Neural cell (in vitro differentiated cells): ENCODE results near the gene SNTG2. TPM values are rescaled to one million over a fixed set of nuclear protein-coding genes. Genes with fewer than 3 reads are reported as not detected.

Source experiments
- H2AFZ ChIP-seq: fragments of 200-600, 300-800 bp; sonication (generic), shearing (Covaris generic); 2 replicates; pipeline ENCODE4 v1.6.0; 2014; ENCODE audit warnings: low read depth, mild to moderate bottlenecking, antibody characterized with exemption, low read length, moderate library complexity
- H3F3A ChIP-seq: fragments of 200-600 bp; shearing (Covaris generic); 2 replicates; pipeline ENCODE4 v1.6.1; 2016; ENCODE audit warnings: mild to moderate bottlenecking, moderate library complexity, mixed read lengths, antibody characterized with exemption, low read length; ENCODE audit not compliant: insufficient read depth, poor library complexity, severe bottlenecking
- H3K27ac ChIP-seq: fragments of 200-600, 300-800 bp; sonication (generic), shearing (Covaris generic); 2 replicates; pipeline ENCODE4 v1.5.1; 2014; ENCODE audit warnings: mild to moderate bottlenecking, low read length, moderate library complexity
- H3K27me3 ChIP-seq: fragments of 300-800, 200-600 bp; sonication (generic), shearing (Covaris generic); 2 replicates; pipeline ENCODE4 v1.6.0; 2014; ENCODE audit warnings: mild to moderate bottlenecking, low read depth, low read length, moderate library complexity; ENCODE audit not compliant: insufficient read depth
- H3K36me3 ChIP-seq: fragments of 300-800, 200-600 bp; sonication (generic), shearing (Covaris generic); 2 replicates; pipeline ENCODE4 v1.5.1; 2014; ENCODE audit warnings: mild to moderate bottlenecking, antibody characterized with exemption, low read length, moderate library complexity; ENCODE audit not compliant: insufficient read depth
- H3K4me2 ChIP-seq: fragments of 300-800, 200-600 bp; sonication (generic), shearing (Covaris generic); 2 replicates; pipeline ENCODE4 v1.6.0; 2014; ENCODE audit warnings: mild to moderate bottlenecking, low read length
- H3K4me3 ChIP-seq: fragments of 300-800, 200-600 bp; sonication (generic), shearing (Covaris generic); 2 replicates; pipeline ENCODE4 v1.5.1; 2014; ENCODE audit warnings: mild to moderate bottlenecking, low read length, moderate library complexity
- H3K79me2 ChIP-seq: fragments of 200-600 bp; shearing (Covaris generic); replicated peaks from 2 replicates; pipeline ENCODE4 v1.6.0; 2014; ENCODE audit warnings: mild to moderate bottlenecking, low read length, moderate library complexity; ENCODE audit not compliant: insufficient read depth
- H3K9ac ChIP-seq: fragments of 300-800, 200-600 bp; sonication (generic), shearing (Covaris generic); 2 replicates; pipeline ENCODE4 v1.6.1; 2016; ENCODE audit warnings: mild to moderate bottlenecking, low read length, mixed read lengths
- H3K9me2 ChIP-seq: fragments of 200-600 bp; shearing (Covaris generic); 2 replicates; pipeline ENCODE4 v1.6.1; 2016; ENCODE audit warnings: mild to moderate bottlenecking, low read length, mixed read lengths; ENCODE audit not compliant: insufficient read depth
- H3K9me3 ChIP-seq: fragments of 200-600, 300-800 bp; sonication (generic), shearing (Covaris generic); 2 replicates; pipeline ENCODE4 v1.6.1; 2016; ENCODE audit warnings: mild to moderate bottlenecking, mixed run types, low read length, moderate library complexity, mixed read lengths
- H4K20me1 ChIP-seq: fragments of 200-600 bp; shearing (Covaris generic); 2 replicates; pipeline ENCODE4 v1.6.1; 2016; ENCODE audit warnings: mild to moderate bottlenecking, mixed run types; ENCODE audit not compliant: insufficient read depth
- CTCF ChIP-seq: fragments of 450-650 bp; IDR thresholded peaks from 2 replicates; pipeline ENCODE4 v1.5.1; 2014; ENCODE audit warnings: antibody characterized with exemption, mild to moderate bottlenecking, moderate library complexity; ENCODE audit not compliant: poor library complexity, severe bottlenecking
- EP300 ChIP-seq: fragments of 450-650 bp; conservative IDR thresholded peaks from 2 replicates; pipeline ENCODE4 v1.6.1; 2014; ENCODE audit warnings: antibody characterized with exemption, mild to moderate bottlenecking, moderate library complexity; ENCODE audit not compliant: poor library complexity, severe bottlenecking
- EZH2 ChIP-seq: fragments of 200-600, 300-800 bp; shearing (Covaris generic), sonication (generic); IDR thresholded peaks from 2 replicates; pipeline ENCODE4 v1.6.1; 2014; ENCODE audit warnings: antibody characterized with exemption, low read length, borderline replicate concordance, mild to moderate bottlenecking; ENCODE audit not compliant: insufficient read depth, poor library complexity, severe bottlenecking
- MXI1 ChIP-seq: fragments of 450-650 bp; conservative IDR thresholded peaks from 2 replicates; pipeline ENCODE4 v1.6.1; 2014; ENCODE audit warnings: antibody characterized with exemption, mild to moderate bottlenecking; ENCODE audit not compliant: poor library complexity, severe bottlenecking
- POLR2AphosphoS5 ChIP-seq: IDR thresholded peaks from 2 replicates; pipeline ENCODE4 v1.6.1; 2012
- RAD21 ChIP-seq: fragments of 450-650 bp; conservative IDR thresholded peaks from 2 replicates; pipeline ENCODE4 v1.6.1; 2014; ENCODE audit warnings: antibody characterized with exemption, mild to moderate bottlenecking, moderate library complexity
- REST ChIP-seq: IDR thresholded peaks from 2 replicates; pipeline ENCODE4 v1.6.1; 2012; ENCODE audit warnings: borderline replicate concordance
- SMC3 ChIP-seq: fragments of 450-650 bp; conservative IDR thresholded peaks from 2 replicates; pipeline ENCODE4 v1.6.1; 2014; ENCODE audit warnings: antibody characterized with exemption, mild to moderate bottlenecking, moderate library complexity; ENCODE audit not compliant: poor library complexity
- TAF1 ChIP-seq: IDR thresholded peaks from 2 replicates; pipeline ENCODE4 v1.6.1; 2012; ENCODE audit warnings: low read depth
- polyA plus RNA-seq: library from polyadenylated mRNA; depleted of rRNA; stranded (reverse); fragments of >200 nt; gene quantifications from 2 replicates; pipeline ENCODE4 v1.2.3, GENCODE V29; 2014

Gene SNTG2
- polyA plus RNA-seq, 1 donor from 2014 or later = not detected

GRCh38 chr2:1256632-1257324 lies 306.1 kb downstream of the SNTG2 start:
- no peak overlapping the region for H3K4me3 ChIP-seq
- H2AFZ ChIP-seq = no peak overlapping the region
- H3K9ac ChIP-seq = no peak overlapping the region
- H3F3A ChIP-seq = no peaks in the 10 kb centered on the region
- no peaks in the 10 kb centered on the region for H3K27me3 ChIP-seq
- H3K79me2 ChIP-seq = no peaks in the 10 kb centered on the region
- TF ChIP-seq TAF1 (no peak), EZH2 (no peak), MXI1 (no peak), CTCF (no peak), REST (no peak), POLR2AphosphoS5 (no peak), SMC3 (no peak), EP300 (no peak), RAD21 (no peak)
- H3K9me3 ChIP-seq = no peaks in the 10 kb centered on the region
- H3K36me3 ChIP-seq = no peaks in the 10 kb centered on the region
- H3K9me2 ChIP-seq = no peaks in the 10 kb centered on the region
- H4K20me1 ChIP-seq = no peaks in the 10 kb centered on the region
- H3K4me2 ChIP-seq = no peak overlapping the region
- H3K27ac ChIP-seq = no peak overlapping the region

GRCh38 chr2:1257334-1257733 lies 306.7 kb downstream of the SNTG2 start:
- TF ChIP-seq POLR2AphosphoS5 = no peak
- no peak for TF ChIP-seq TAF1
- no peak for TF ChIP-seq SMC3
- TF ChIP-seq EP300 = no peak
- no peak for TF ChIP-seq REST
- no peak for TF ChIP-seq RAD21
- TF ChIP-seq EZH2 = no peak
- TF ChIP-seq CTCF = no peak
- no peak for TF ChIP-seq MXI1
- H3K4me3 ChIP-seq = no peak overlapping the region
- H3K36me3 ChIP-seq = no peaks in the 10 kb centered on the region
- H2AFZ ChIP-seq = no peak overlapping the region
- no peak overlapping the region for H3K27ac ChIP-seq
- no peaks in the 10 kb centered on the region for H4K20me1 ChIP-seq
- no peaks in the 10 kb centered on the region for H3K79me2 ChIP-seq
- H3K9ac ChIP-seq = no peak overlapping the region
- no peaks in the 10 kb centered on the region for H3F3A ChIP-seq
- H3K9me2 ChIP-seq = no peaks in the 10 kb centered on the region
- H3K4me2 ChIP-seq = no peak overlapping the region
- H3K27me3 ChIP-seq = no peaks in the 10 kb centered on the region
- H3K9me3 ChIP-seq = no peaks in the 10 kb centered on the region
